RPMI7951 (cell line): ENCODE data around the gene CENPS. TPM values are rescaled to one million over a fixed set of nuclear protein-coding genes. Genes with fewer than 3 reads are reported as not detected.
A peak's percentile ranks its signal among the peaks of the same experiment; 100 is the strongest.
"Not testable (repeated sequence)": the region's sequence is repeated elsewhere in the genome, so short reads cannot be mapped to it uniquely, and the experiment has no call there.

Experiments used
- DNase-seq: peaks from one replicate; pipeline ENCODE4 v3.0.0-alpha.2; 2012; ENCODE audit warnings: low read depth
- total RNA-seq: library from RNA; depleted of rRNA; stranded (reverse); fragments of >200 nt; shearing (Covaris generic); gene quantifications from 2 replicates; pipeline ENCODE4 v1.2.3, GENCODE V29; 2014

The CENPS gene
- total RNA-seq, 1 experiment from 2014 or later: 28.5 TPM

GRCh38 chr1:10450836-10451235 lies 20.6 kb downstream of the CENPS start:
- no peak for DNase-seq

- DNase-seq: peak; percentile 69
Measured at GRCh38 chr1:10451287-10451686, 21.1 kb downstream of the CENPS start.

GRCh38 chr1:10456048-10456447 lies 25.8 kb downstream of the CENPS start:
- no peak for DNase-seq

GRCh38 chr1:10456661-10457060 lies 26.4 kb downstream of the CENPS start:
- no peak for DNase-seq

GRCh38 chr1:10457462-10457861 lies 27.2 kb downstream of the CENPS start:
- not testable (repeated sequence) for DNase-seq

- DNase-seq: no peak
Measured at GRCh38 chr1:10457875-10458274, 27.6 kb downstream of the CENPS start.

GRCh38 chr1:10459184-10459583 lies 29.0 kb downstream of the CENPS start:
- peak; percentile 76 for DNase-seq

GRCh38 chr1:10467078-10467477 lies 36.8 kb downstream of the CENPS start:
- no peak for DNase-seq

- DNase-seq: no peak
Measured at GRCh38 chr1:10470043-10470442, 39.8 kb downstream of the CENPS start.

GRCh38 chr1:10471411-10472219 lies 41.4 kb downstream of the CENPS start:
- peak; percentile 42 for DNase-seq

- DNase-seq: peak; percentile 95
Measured at GRCh38 chr1:10472220-10473144, 42.2 kb downstream of the CENPS start, which contains the start of gene DFFA. TSS of gene DFFA (minus strand) at chr1:10472529. CDS start at chr1:10472458, 71 bp downstream.

- DNase-seq: no peak
Measured at GRCh38 chr1:10473145-10473765, 43.0 kb downstream of the CENPS start.

GRCh38 chr1:10474309-10474612 lies 44.0 kb downstream of the CENPS start:
- not testable (repeated sequence) for DNase-seq

- DNase-seq: peak; percentile 87
Measured at GRCh38 chr1:10474613-10475507, 44.6 kb downstream of the CENPS start, which contains the start of gene PEX14. TSS of gene PEX14 (plus strand) at chr1:10474950. CDS start at chr1:10474967, 17 bp downstream.

- DNase-seq: no peak
Measured at GRCh38 chr1:10475510-10475909, 45.3 kb downstream of the CENPS start.

- DNase-seq: no peak
Measured at GRCh38 chr1:10479296-10479695, 49.1 kb downstream of the CENPS start.

GRCh38 chr1:10480614-10481013 lies 50.4 kb downstream of the CENPS start:
- DNase-seq: no peak

- DNase-seq: no peak
Measured at GRCh38 chr1:10484521-10484920, 54.3 kb downstream of the CENPS start.

- no peak for DNase-seq
Measured at GRCh38 chr1:10489291-10490055, 59.2 kb downstream of the CENPS start.

- no peak for DNase-seq
Measured at GRCh38 chr1:10490286-10490970, 60.2 kb downstream of the CENPS start.
